ENCODE results near the gene TMEM220.
"Not testable (repeated sequence)": the region's sequence is repeated elsewhere in the genome, so short reads cannot be mapped to it uniquely, and the experiment has no call there.

The TMEM220 gene

GRCh38 chr17:10754861-10755591 is 25.2 kb upstream of the TMEM220 start:
- DNase-seq, result no peak

GRCh38 chr17:10754109-10754508 is 24.3 kb upstream of the TMEM220 start:
- no peak for DNase-seq

- DNase-seq, result no peak
Observed at GRCh38 chr17:10752696-10753095, 22.9 kb upstream of the TMEM220 start.

- DNase-seq, result no peak
Observed at GRCh38 chr17:10751563-10751962, 21.7 kb upstream of the TMEM220 start.

- no peak for DNase-seq
Observed at GRCh38 chr17:10750210-10750609, 20.4 kb upstream of the TMEM220 start.

GRCh38 chr17:10748531-10749181 is 18.8 kb upstream of the TMEM220 start:
- DNase-seq, result no peak

- DNase-seq, result no peak
Observed at GRCh38 chr17:10745231-10745630, 15.4 kb upstream of the TMEM220 start.

- no peak for DNase-seq
Observed at GRCh38 chr17:10744501-10745000, 14.7 kb upstream of the TMEM220 start.

GRCh38 chr17:10743316-10744009 is 13.6 kb upstream of the TMEM220 start:
- DNase-seq, result no peak

GRCh38 chr17:10742431-10742830 is 12.6 kb upstream of the TMEM220 start:
- DNase-seq, result no peak

GRCh38 chr17:10741416-10742135 is 11.8 kb upstream of the TMEM220 start:
- no peak for DNase-seq

GRCh38 chr17:10739386-10739785 is 9.6 kb upstream of the TMEM220 start:
- no peak for DNase-seq

- no peak for DNase-seq
Observed at GRCh38 chr17:10738521-10739258, 8.9 kb upstream of the TMEM220 start.

- DNase-seq, result no peak
Observed at GRCh38 chr17:10737736-10738135, 7.9 kb upstream of the TMEM220 start.

- DNase-seq, result no peak
Observed at GRCh38 chr17:10737168-10737622, 7.4 kb upstream of the TMEM220 start.

GRCh38 chr17:10735821-10736220 is 6.0 kb upstream of the TMEM220 start:
- no peak for DNase-seq

- no peak for DNase-seq
Observed at GRCh38 chr17:10735251-10735650, 5.4 kb upstream of the TMEM220 start.

- DNase-seq, result no peak
Observed at GRCh38 chr17:10733666-10734065, 3.8 kb upstream of the TMEM220 start.

GRCh38 chr17:10732121-10732520 is 2.3 kb upstream of the TMEM220 start:
- not testable (repeated sequence) for DNase-seq

- no peak for DNase-seq
Observed at GRCh38 chr17:10731408-10731879, 1.6 kb upstream of the TMEM220 start.

GRCh38 chr17:10730247-10730646 is 424 bp upstream of the TMEM220 start:
- DNase-seq, result not testable (repeated sequence)

- DNase-seq, result no peak
Observed at GRCh38 chr17:10728331-10728892, 1.4 kb downstream of the TMEM220 start.
